Measurements from ENCODE around the gene SLC6A8. TPM values are rescaled to one million over a fixed set of nuclear protein-coding genes. Genes with fewer than 3 reads are reported as not detected.

The SLC6A8 gene
- polyA plus RNA-seq, 2 of the 4 experiments (the other 2 are of a cell fraction) = 2.0 to 6.1 TPM

GRCh38 chrX:153738056-153738605 lies 50.4 kb downstream of the SLC6A8 start (continued):
- no peak for TF ChIP-seq E2F6 (IDR thresholded peaks at IDR 0.05; ENCODE audit: borderline replicate concordance, low read depth)
- no peak for TF ChIP-seq TP53 (CRISPR knock-in tag; IDR thresholded peaks at IDR 0.05)
- TF ChIP-seq RCOR1 (IDR thresholded peaks at IDR 0.05; ENCODE audit: low read depth, low read length) = no peak

- no peaks in the 10 kb centered on the region for H3K4me1 ChIP-seq
- H3K4me3 ChIP-seq = no peak overlapping the region
- DNase-seq (ENCODE audit: low read depth in 1 of 2, low spot score in 1 of 2) (no peak), ATAC-seq (no peak; a peak in 1 of 6 replicates), FAIRE-seq (no peak)
- H3K27ac ChIP-seq = no peak overlapping the region
- TF ChIP-seq BHLHE40 (IDR thresholded peaks at IDR 0.05; ENCODE audit: low read depth, low read length) (no peak), PBX3 (IDR thresholded peaks at IDR 0.05) (no peak), KDM5A (IDR thresholded peaks at IDR 0.05) (no peak), ZFP36 (IDR thresholded peaks at IDR 0.05; ENCODE audit: borderline replicate concordance, partially characterized antibody) (no peak), CEBPB (IDR thresholded peaks at IDR 0.05) (no peak), BCL3 (IDR thresholded peaks at IDR 0.05) (no peak), FOSB (CRISPR knock-in tag; IDR thresholded peaks at IDR 0.05) (no peak), MAZ (IDR thresholded peaks at IDR 0.05; ENCODE audit: borderline replicate concordance, low read depth, low read length) (no peak), HOXA7 (CRISPR knock-in tag; IDR thresholded peaks at IDR 0.05) (no peak)
- H3K9me3 ChIP-seq = no peaks in the 10 kb centered on the region
- no peak overlapping the region for H3K4me2 ChIP-seq
- WGBS (ENCODE audit: missing lambda C conversion rate) = 68% methylated on average over 9 of the region's 29 CpGs
- POLR2A ChIA-PET = no interaction called here
- CTCF ChIA-PET = interaction anchor here (1.1 kb wide), 1 partner anchor 24 kb away, joined by 3 read pairs; the partner anchor contains the start of gene PLXNB3
Observed at GRCh38 chrX:153739754-153740486, 52.2 kb downstream of the SLC6A8 start.

GRCh38 chrX:153740631-153741222 lies 53.0 kb downstream of the SLC6A8 start:
- ATAC-seq = no peak
- CTCF ChIA-PET = no interaction called here
- no peak overlapping the region for H3K4me2 ChIP-seq
- WGBS (ENCODE audit: missing lambda C conversion rate) = 95% methylated on average over 4 of the region's 16 CpGs
- no peak overlapping the region for H3K4me3 ChIP-seq
- POLR2A ChIA-PET = no interaction called here
- FAIRE-seq = no peak
- no peak overlapping the region for H3K27ac ChIP-seq
- no peaks in the 10 kb centered on the region for H3K4me1 ChIP-seq
- H3K9me3 ChIP-seq = no peaks in the 10 kb centered on the region
- DNase-seq (ENCODE audit: low read depth in 1 of 2, low spot score in 1 of 2) = no peak
- TF ChIP-seq PBX3 (IDR thresholded peaks at IDR 0.05) (no peak), JUNB (IDR thresholded peaks at IDR 0.05) (no peak), E2F6 (IDR thresholded peaks at IDR 0.05; ENCODE audit: borderline replicate concordance, low read depth) (no peak), RFX5 (IDR thresholded peaks at IDR 0.05) (no peak), CHD2 (IDR thresholded peaks at IDR 0.05; ENCODE audit: low read length, partially characterized antibody) (no peak), BCL3 (IDR thresholded peaks at IDR 0.05) (no peak), CHD4 (IDR thresholded peaks at IDR 0.05; ENCODE audit: borderline replicate concordance) (no peak), NPAS2 (CRISPR knock-in tag; IDR thresholded peaks at IDR 0.05; ENCODE audit: borderline replicate concordance) (no peak), HES2 (IDR thresholded peaks at IDR 0.05) (no peak), NR3C1 (IDR thresholded peaks at IDR 0.05) (no peak), ATOH8 (CRISPR knock-in tag; IDR thresholded peaks at IDR 0.05; ENCODE audit: low read depth) (no peak), REST (IDR thresholded peaks at IDR 0.05) (no peak)

Data from A549 (cell line).